SH-SY5Y (cell line): ENCODE results near the gene PMEPA1.

Experiments
- GATA2 ChIP-seq: IDR thresholded peaks from 2 replicates; pipeline ENCODE4 v1.6.1; 2011; ENCODE audit warnings: mild to moderate bottlenecking, low read depth, low read length
- GATA3 ChIP-seq: IDR thresholded peaks from 2 replicates; pipeline ENCODE4 v1.6.1; 2011; ENCODE audit warnings: low read depth, mild to moderate bottlenecking, low read length, moderate library complexity

DNA sequence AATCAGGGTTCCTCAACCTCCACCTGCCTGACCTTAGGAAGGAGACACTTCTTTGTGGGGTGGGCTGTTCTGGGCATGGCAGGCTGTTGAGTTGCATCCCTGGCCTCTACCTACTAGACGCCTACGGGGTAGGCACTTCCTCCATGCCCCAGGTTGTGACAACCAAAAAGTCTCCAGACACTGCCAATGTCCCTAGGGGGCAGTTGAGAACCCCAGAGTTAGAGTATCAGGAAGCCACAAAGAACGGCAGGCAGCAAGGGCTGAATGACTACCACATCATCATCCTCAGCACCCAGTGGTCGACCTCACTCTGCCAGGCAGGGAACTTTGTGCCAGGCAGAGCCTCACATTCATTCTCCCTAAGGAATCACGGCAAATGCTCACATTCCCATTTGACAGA, 21.5 kb downstream of the PMEPA1 start:
- no peak for TF ChIP-seq GATA2
- no peak for TF ChIP-seq GATA3
